K562 (cell line): Measurements from ENCODE around the gene BDH1. TPM values are rescaled to one million over a fixed set of nuclear protein-coding genes. Genes with fewer than 3 reads are reported as not detected.

Source experiments
- ATAC-seq: fragments of 200-7000 bp; cut with Tn5 transposase; 3 replicates; pipeline ENCODE4 v1.9.1; 2020; ENCODE audit warnings: moderate library complexity
- BruUV-seq: library from RNA; stranded (reverse); fragments of 400-500 nt; replicated peaks from 2 replicates; lab custom pipeline; 2021; lab: Mats Ljungman, UMichigan
- CTCF ChIA-PET: fragments of 300-600 bp; formaldehyde crosslinking; extraction: SDS; loops from one replicate; lab custom pipeline; 2021; ENCODE audit warnings: low intra/inter-chr PET ratio; lab: Yijun Ruan, JAX
- POLR2A ChIA-PET: fragments of 300-600, 350-650 bp; sonication (Branson Sonifier 250); formaldehyde crosslinking; extraction: SDS; loops from one replicate; lab custom pipeline; 2021; ENCODE audit warnings: antibody characterized with exemption, inconsistent platforms; lab: Yijun Ruan, JAX
- DNase-seq, 4 experiments: peaks; one replicate each; pipeline versions ENCODE4 v3.0.0 to v3.0.0-alpha.2; 2011 to 2018; ENCODE audit warnings: low spot score in 3 of 4, mixed read lengths in 3 of 4; ENCODE audit errors: extremely low read depth in 1 of 4
- FAIRE-seq: peaks from 2 replicates; lab custom pipeline; 2011; peaks lifted over from hg19 to GRCh38; lab: Jason Lieb, UNC
- H2AFZ ChIP-seq: 2 replicates; pipeline ENCODE4 v1.6.0; 2011; ENCODE audit warnings: low read depth, low read length, control low read depth, inconsistent platforms
- H3K27ac ChIP-seq: fragments of 200-600 bp; 3 replicates; pipeline ENCODE4 v1.8.0; 2011; ENCODE audit warnings: low read depth, mild to moderate bottlenecking, control low read depth, inconsistent platforms, low read length, moderate library complexity, mixed read lengths; ENCODE audit errors: extremely low read depth
- H3K27me3 ChIP-seq, 2 experiments: fragments of 300-600 bp in 1 of 2; 2 replicates in 1 of 2; 3 replicates in 1 of 2; pipeline versions ENCODE4 v1.6.0 to v1.8.0; 2011; ENCODE audit warnings: inconsistent platforms in 2 of 2, low read length in 2 of 2, mild to moderate bottlenecking in 1 of 2, mixed read lengths in 1 of 2, moderate library complexity in 1 of 2; ENCODE audit not compliant: control insufficient read depth in 2 of 2, insufficient read depth in 2 of 2
- H3K36me3 ChIP-seq: fragments of 300-600 bp; 3 replicates; pipeline ENCODE4 v1.8.0; 2011; ENCODE audit warnings: mild to moderate bottlenecking, low read length, inconsistent platforms; ENCODE audit not compliant: control insufficient read depth, insufficient read depth
- H3K4me1 ChIP-seq, 2 experiments: fragments of 200-600 bp in 1 of 2; replicated peaks in 1 of 2; 2 replicates in 1 of 2; 3 replicates in 1 of 2; pipeline versions ENCODE4 v1.5.1 to v1.8.0; 2011; ENCODE audit warnings: inconsistent platforms in 2 of 2, low read length in 2 of 2, mild to moderate bottlenecking in 1 of 2, mixed read lengths in 1 of 2, moderate library complexity in 1 of 2; ENCODE audit not compliant: control insufficient read depth in 2 of 2, insufficient read depth in 2 of 2
- H3K4me2 ChIP-seq: 2 replicates; pipeline ENCODE4 v1.6.1; 2011; ENCODE audit warnings: low read length, control low read depth, inconsistent platforms, mixed read lengths; ENCODE audit not compliant: insufficient read depth
- H3K4me3 ChIP-seq: fragments of 200-600 bp; sonication (generic), shearing (Covaris generic); 2 replicates; pipeline ENCODE4 v1.5.1; 2016; ENCODE audit warnings: control low read depth, inconsistent platforms
- H3K79me2 ChIP-seq: fragments of 200-600 bp; 3 replicates; pipeline ENCODE4 v1.8.0; 2011; ENCODE audit warnings: low read length, inconsistent platforms; ENCODE audit not compliant: control insufficient read depth, insufficient read depth
- H3K9ac ChIP-seq, 2 experiments: 2 replicates each; pipeline versions ENCODE4 v1.6.0 to v1.6.1; 2011; ENCODE audit warnings: low read depth in 2 of 2, low read length in 2 of 2, control low read depth in 1 of 2, inconsistent platforms in 1 of 2, mild to moderate bottlenecking in 1 of 2, mixed read lengths in 1 of 2; ENCODE audit not compliant: insufficient read depth in 1 of 2
- H3K9me1 ChIP-seq: one replicate; pipeline ENCODE4 v1.6.0; 2011; ENCODE audit warnings: inconsistent platforms, mild to moderate bottlenecking, low read length, moderate library complexity; ENCODE audit not compliant: control insufficient read depth, insufficient read depth
- H3K9me3 ChIP-seq: replicated peaks from 2 replicates; pipeline ENCODE4 v1.5.1; 2011; ENCODE audit warnings: low read depth, low read length, inconsistent platforms; ENCODE audit not compliant: control insufficient read depth, insufficient read depth
- H4K20me1 ChIP-seq: replicated peaks from 2 replicates; pipeline ENCODE4 v1.6.1; 2011; ENCODE audit warnings: low read length, inconsistent platforms, mixed read lengths; ENCODE audit not compliant: control insufficient read depth, insufficient read depth
- BRD4 ChIP-seq: fragments of 200-600 bp; sonication (generic); IDR thresholded peaks from 2 replicates; pipeline ENCODE4 v1.6.1; 2017; ENCODE audit warnings: inconsistent platforms
- DPF2 ChIP-seq: fragments of 450-650 bp; IDR thresholded peaks from 2 replicates; pipeline ENCODE4 v1.6.1; 2016
- EP300 ChIP-seq: IDR thresholded peaks from 2 replicates; pipeline ENCODE4 v1.6.1; 2012; ENCODE audit warnings: low read length, improper control_type of control experiment
- FOXJ3 ChIP-seq: sonication (generic); formaldehyde crosslinking; IDR thresholded peaks from 2 replicates; pipeline ENCODE4 v1.4.0; 2020; ENCODE audit warnings: mild to moderate bottlenecking, missing genetic modification reagents
- GATAD2A ChIP-seq: fragments of 450-650 bp; IDR thresholded peaks from 2 replicates; pipeline ENCODE4 v1.6.1; 2017
- MCM3 ChIP-seq: fragments of 450-650 bp; IDR thresholded peaks from 2 replicates; pipeline ENCODE4 v1.6.1; 2016
- SRSF7 ChIP-seq: fragments of 200-400 bp; formaldehyde crosslinking; optimal IDR thresholded peaks from 2 replicates; pipeline ENCODE3; 2017; ENCODE audit warnings: mild to moderate bottlenecking, low read depth, low read length
- WGBS: fragments of 100-300 bp; shearing (Covaris generic); methylation state at CpG from one replicate; pipeline ENCODE4 v1.1.6; 2016; ENCODE audit warnings: low coverage, mixed read lengths; ENCODE audit not compliant: insufficient coverage; ENCODE audit errors: missing lambda C conversion rate; 5-methylcytosine and 5-hydroxymethylcytosine counted together
- in situ Hi-C: fragments of 300-500 bp; cut with MboI; formaldehyde crosslinking; loops from 4 replicates; pipeline ENCODE4 v1.15.0; 2018; ENCODE audit warnings: inconsistent platforms, mixed read lengths
- intact Hi-C: fragments of 100-400 bp; cut with micrococcal nuclease; formaldehyde crosslinking; loops from 2 replicates; pipeline ENCODE4 v1.14.2; 2022
- polyA plus RNA-seq, 8 experiments: library from polyadenylated mRNA; depleted of rRNA in 4 of 8; stranded (reverse) in 5 of 8; unstranded in 3 of 8; fragments of >200 nt; fragmentation: Nextera tagmentation in 2 of 8; fragmentation: Illumina TruSeq in 1 of 8; extraction: Ambion mirVana in 2 of 8; extraction: Trizol in 1 of 8; gene quantifications; 2 replicates each; pipeline versions ENCODE4 v1.2.1 to v1.2.3, GENCODE V29; 2011 to 2014; ENCODE audit warnings: inconsistent platforms in 1 of 8, missing spikeins in 1 of 8
- total RNA-seq, 7 experiments: library from RNA; depleted of rRNA in 6 of 7; stranded (reverse); fragments of >200 nt in 6 of 7; fragmentation: Illumina TruSeq in 2 of 7; extraction: Trizol in 2 of 7; gene quantifications; 2 replicates each; pipeline versions ENCODE4 v1.2.1 to v1.2.3, GENCODE V29; 2011 to 2021; ENCODE audit warnings: low replicate concordance in 1 of 7
- TF ChIP-seq, protein P1 (sequence below): fragments of 450-650 bp; IDR thresholded peaks from 2 replicates; pipeline ENCODE4 v1.6.1; 2016; ENCODE audit warnings: borderline replicate concordance
- TF ChIP-seq, protein P2 (sequence below), 2 experiments: fragments of 450-650 bp in 1 of 2; sonication (generic) in 1 of 2; formaldehyde crosslinking in 1 of 2; IDR thresholded peaks; 2 replicates each; pipeline versions ENCODE4 v1.7.1 to v1.9.0; 2016 to 2022; ENCODE audit warnings: inconsistent platforms in 1 of 2, mild to moderate bottlenecking in 1 of 2, missing genetic modification reagents in 1 of 2
- TF ChIP-seq, protein P3 (sequence below): fragments of 250-450 bp; sonication (Bioruptor Pico); IDR thresholded peaks from 2 replicates; pipeline ENCODE4 v1.8.0; 2022; ENCODE audit warnings: inconsistent platforms

Gene BDH1
- total and polyA plus RNA-seq, 9 of the 15 experiments (the other 6 are each of a cell fraction or from before 2014, with no cell fraction given): 0.07 to 0.89 (median 0.12) TPM; not detected in 3

DNA sequence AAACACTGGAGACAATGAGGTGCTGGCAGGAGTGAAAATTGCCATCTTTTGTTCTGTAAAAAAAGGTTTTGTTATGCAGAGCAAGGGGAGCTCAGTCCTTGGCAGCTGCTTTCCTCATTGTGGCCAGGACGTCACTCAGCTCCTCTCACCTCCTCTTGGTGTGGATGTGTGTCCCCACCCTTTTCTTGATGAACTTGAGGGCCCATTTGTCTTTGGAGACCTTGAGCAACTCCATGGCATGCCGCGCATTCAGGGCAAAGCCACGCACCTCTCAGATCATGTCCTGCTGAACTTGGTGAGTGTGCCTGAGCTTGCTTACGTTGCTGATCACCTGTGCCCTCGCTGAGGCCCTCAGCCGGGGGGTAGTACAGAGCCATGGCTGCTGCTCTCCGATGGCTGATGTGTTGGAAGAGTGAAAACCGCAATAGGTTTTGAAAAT is 24.5 kb upstream of the BDH1 start:
- POLR2A ChIA-PET: interaction anchor here (0.6 kb wide), 1 partner anchor 192 kb away, joined by 3 read pairs; no protein-coding TSS in a partner anchor
- no peak for FAIRE-seq
- TF ChIP-seq, protein P1, sequence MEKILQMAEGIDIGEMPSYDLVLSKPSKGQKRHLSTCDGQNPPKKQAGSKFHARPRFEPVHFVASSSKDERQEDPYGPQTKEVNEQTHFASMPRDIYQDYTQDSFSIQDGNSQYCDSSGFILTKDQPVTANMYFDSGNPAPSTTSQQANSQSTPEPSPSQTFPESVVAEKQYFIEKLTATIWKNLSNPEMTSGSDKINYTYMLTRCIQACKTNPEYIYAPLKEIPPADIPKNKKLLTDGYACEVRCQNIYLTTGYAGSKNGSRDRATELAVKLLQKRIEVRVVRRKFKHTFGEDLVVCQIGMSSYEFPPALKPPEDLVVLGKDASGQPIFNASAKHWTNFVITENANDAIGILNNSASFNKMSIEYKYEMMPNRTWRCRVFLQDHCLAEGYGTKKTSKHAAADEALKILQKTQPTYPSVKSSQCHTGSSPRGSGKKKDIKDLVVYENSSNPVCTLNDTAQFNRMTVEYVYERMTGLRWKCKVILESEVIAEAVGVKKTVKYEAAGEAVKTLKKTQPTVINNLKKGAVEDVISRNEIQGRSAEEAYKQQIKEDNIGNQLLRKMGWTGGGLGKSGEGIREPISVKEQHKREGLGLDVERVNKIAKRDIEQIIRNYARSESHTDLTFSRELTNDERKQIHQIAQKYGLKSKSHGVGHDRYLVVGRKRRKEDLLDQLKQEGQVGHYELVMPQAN: no peak
- TF ChIP-seq BRD4 (no peak), FOXJ3 (no peak), GATAD2A (no peak), EP300 (no peak), SRSF7 (no peak), DPF2 (no peak), MCM3 (no peak)
- TF ChIP-seq, protein P2, sequence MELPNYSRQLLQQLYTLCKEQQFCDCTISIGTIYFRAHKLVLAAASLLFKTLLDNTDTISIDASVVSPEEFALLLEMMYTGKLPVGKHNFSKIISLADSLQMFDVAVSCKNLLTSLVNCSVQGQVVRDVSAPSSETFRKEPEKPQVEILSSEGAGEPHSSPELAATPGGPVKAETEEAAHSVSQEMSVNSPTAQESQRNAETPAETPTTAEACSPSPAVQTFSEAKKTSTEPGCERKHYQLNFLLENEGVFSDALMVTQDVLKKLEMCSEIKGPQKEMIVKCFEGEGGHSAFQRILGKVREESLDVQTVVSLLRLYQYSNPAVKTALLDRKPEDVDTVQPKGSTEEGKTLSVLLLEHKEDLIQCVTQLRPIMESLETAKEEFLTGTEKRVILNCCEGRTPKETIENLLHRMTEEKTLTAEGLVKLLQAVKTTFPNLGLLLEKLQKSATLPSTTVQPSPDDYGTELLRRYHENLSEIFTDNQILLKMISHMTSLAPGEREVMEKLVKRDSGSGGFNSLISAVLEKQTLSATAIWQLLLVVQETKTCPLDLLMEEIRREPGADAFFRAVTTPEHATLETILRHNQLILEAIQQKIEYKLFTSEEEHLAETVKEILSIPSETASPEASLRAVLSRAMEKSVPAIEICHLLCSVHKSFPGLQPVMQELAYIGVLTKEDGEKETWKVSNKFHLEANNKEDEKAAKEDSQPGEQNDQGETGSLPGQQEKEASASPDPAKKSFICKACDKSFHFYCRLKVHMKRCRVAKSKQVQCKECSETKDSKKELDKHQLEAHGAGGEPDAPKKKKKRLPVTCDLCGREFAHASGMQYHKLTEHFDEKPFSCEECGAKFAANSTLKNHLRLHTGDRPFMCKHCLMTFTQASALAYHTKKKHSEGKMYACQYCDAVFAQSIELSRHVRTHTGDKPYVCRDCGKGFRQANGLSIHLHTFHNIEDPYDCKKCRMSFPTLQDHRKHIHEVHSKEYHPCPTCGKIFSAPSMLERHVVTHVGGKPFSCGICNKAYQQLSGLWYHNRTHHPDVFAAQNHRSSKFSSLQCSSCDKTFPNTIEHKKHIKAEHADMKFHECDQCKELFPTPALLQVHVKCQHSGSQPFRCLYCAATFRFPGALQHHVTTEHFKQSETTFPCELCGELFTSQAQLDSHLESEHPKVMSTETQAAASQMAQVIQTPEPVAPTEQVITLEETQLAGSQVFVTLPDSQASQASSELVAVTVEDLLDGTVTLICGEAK (IDR thresholded peaks at IDR 0.05): no peak
- TF ChIP-seq, protein P2 (CRISPR knock-in tag; IDR thresholded peaks at IDR 0.05): no peak
- TF ChIP-seq, protein P3, sequence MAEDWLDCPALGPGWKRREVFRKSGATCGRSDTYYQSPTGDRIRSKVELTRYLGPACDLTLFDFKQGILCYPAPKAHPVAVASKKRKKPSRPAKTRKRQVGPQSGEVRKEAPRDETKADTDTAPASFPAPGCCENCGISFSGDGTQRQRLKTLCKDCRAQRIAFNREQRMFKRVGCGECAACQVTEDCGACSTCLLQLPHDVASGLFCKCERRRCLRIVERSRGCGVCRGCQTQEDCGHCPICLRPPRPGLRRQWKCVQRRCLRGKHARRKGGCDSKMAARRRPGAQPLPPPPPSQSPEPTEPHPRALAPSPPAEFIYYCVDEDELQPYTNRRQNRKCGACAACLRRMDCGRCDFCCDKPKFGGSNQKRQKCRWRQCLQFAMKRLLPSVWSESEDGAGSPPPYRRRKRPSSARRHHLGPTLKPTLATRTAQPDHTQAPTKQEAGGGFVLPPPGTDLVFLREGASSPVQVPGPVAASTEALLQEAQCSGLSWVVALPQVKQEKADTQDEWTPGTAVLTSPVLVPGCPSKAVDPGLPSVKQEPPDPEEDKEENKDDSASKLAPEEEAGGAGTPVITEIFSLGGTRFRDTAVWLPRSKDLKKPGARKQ (CRISPR knock-in tag): no peak

More for the DNA sequence above, 24.5 kb upstream of the BDH1 start:
- Histone ChIP-seq H3K4me1 (peaks cover 20 to 23% of the 10 kb centered on the region in 2 experiments; a peak in 4 of 5 replicates), H3K27ac (no peak overlapping the region), H3K9me3 (no peaks in the 10 kb centered on the region), H3K9ac (no peak overlapping the region), H3K27me3 (no peaks in the 10 kb centered on the region), H3K4me3 (no peak overlapping the region), H3K36me3 (no peaks in the 10 kb centered on the region), H3K79me2 (no peaks in the 10 kb centered on the region), H2AFZ (no peak overlapping the region), H3K4me2 (no peak overlapping the region), H3K9me1 (no peaks in the 10 kb centered on the region), H4K20me1 (no peaks in the 10 kb centered on the region)
- intact Hi-C loops (no loop called here), in situ Hi-C loops (no loop called here)
- 51% methylated on average over 9 of the region's 9 CpGs for WGBS
- CTCF ChIA-PET: no interaction called here
- ATAC-seq (no peak), DNase-seq (no peak)
- no TSS peak for BruUV-seq
